Left ventricle myocardium inferior (tissue), 1 donor: ENCODE results near the gene NEURL1B. TPM values are rescaled to one million over a fixed set of nuclear protein-coding genes. Genes with fewer than 3 reads are reported as not detected.

Experiments
- DNase-seq: peaks from one replicate; pipeline ENCODE4 v3.0.0-alpha.2; 2020
- H3K27ac ChIP-seq: fragments of 200-600 bp; replicated peaks from 2 replicates; pipeline ENCODE4 v1.8.0; 2021
- H3K27me3 ChIP-seq: fragments of 200-600 bp; 2 replicates; pipeline ENCODE4 v1.8.0; 2021; ENCODE audit warnings: low read depth
- H3K36me3 ChIP-seq: fragments of 200-600 bp; 2 replicates; pipeline ENCODE4 v1.8.0; 2021
- H3K4me1 ChIP-seq: fragments of 200-600 bp; 2 replicates; pipeline ENCODE4 v1.8.0; 2021
- H3K4me3 ChIP-seq: fragments of 200-600 bp; 2 replicates; pipeline ENCODE4 v1.8.0; 2021; ENCODE audit warnings: mild to moderate bottlenecking, moderate library complexity
- H3K9me3 ChIP-seq: fragments of 200-600 bp; replicated peaks from 2 replicates; pipeline ENCODE4 v1.8.0; 2021
- intact Hi-C: fragments of 100-400 bp; cut with micrococcal nuclease; formaldehyde crosslinking; loops from one replicate; pipeline ENCODE4 v1.11.0; 2022
- total RNA-seq: library from RNA; stranded (reverse); fragmentation: NEBNext Ultra II Directional; extraction: Animal tissue kit (Norgen Biotek cat#: 25700); gene quantifications from one replicate; pipeline ENCODE4 v1.2.1, GENCODE V29; 2021
- TF ChIP-seq, protein P1 (sequence below): fragments of 200-600 bp; IDR thresholded peaks from 2 replicates; pipeline ENCODE4 v1.8.0; 2021; ENCODE audit warnings: antibody characterized with exemption, mild to moderate bottlenecking, borderline replicate concordance
- donor health status: DM: no; HTN: yes; CAD: no; lungs with severe emphysema.

NEURL1B gene
- total RNA-seq, 1 donor from 2014 or later: 24.0 TPM

- Histone ChIP-seq H3K36me3 (no peaks in the 10 kb centered on the region), H3K4me1 (peaks cover 43% of the 10 kb centered on the region), H3K27me3 (no peaks in the 10 kb centered on the region), H3K4me3 (peak overlapping the region; percentile 4), H3K27ac (peak overlapping the region; percentile 94), H3K9me3 (no peaks in the 10 kb centered on the region)
- DNase-seq: peak; percentile 84
- TF ChIP-seq, protein P1, sequence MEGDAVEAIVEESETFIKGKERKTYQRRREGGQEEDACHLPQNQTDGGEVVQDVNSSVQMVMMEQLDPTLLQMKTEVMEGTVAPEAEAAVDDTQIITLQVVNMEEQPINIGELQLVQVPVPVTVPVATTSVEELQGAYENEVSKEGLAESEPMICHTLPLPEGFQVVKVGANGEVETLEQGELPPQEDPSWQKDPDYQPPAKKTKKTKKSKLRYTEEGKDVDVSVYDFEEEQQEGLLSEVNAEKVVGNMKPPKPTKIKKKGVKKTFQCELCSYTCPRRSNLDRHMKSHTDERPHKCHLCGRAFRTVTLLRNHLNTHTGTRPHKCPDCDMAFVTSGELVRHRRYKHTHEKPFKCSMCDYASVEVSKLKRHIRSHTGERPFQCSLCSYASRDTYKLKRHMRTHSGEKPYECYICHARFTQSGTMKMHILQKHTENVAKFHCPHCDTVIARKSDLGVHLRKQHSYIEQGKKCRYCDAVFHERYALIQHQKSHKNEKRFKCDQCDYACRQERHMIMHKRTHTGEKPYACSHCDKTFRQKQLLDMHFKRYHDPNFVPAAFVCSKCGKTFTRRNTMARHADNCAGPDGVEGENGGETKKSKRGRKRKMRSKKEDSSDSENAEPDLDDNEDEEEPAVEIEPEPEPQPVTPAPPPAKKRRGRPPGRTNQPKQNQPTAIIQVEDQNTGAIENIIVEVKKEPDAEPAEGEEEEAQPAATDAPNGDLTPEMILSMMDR: no peak
- intact Hi-C loops: no loop called here
Measured at GRCh38 chr5:172733131-172733973, 92.3 kb downstream of the NEURL1B start.

- H3K4me1 ChIP-seq: peaks cover 43% of the 10 kb centered on the region
- DNase-seq: no peak
- TF ChIP-seq, protein P1: no peak
- intact Hi-C loops: no loop called here
- no peaks in the 10 kb centered on the region for H3K27me3 ChIP-seq
- H3K27ac ChIP-seq: peak overlapping the region; percentile 94
- H3K9me3 ChIP-seq: no peaks in the 10 kb centered on the region
- peak overlapping the region; percentile 4 for H3K4me3 ChIP-seq
- no peaks in the 10 kb centered on the region for H3K36me3 ChIP-seq
Measured at GRCh38 chr5:172733974-172734346, 92.9 kb downstream of the NEURL1B start.

DNA sequence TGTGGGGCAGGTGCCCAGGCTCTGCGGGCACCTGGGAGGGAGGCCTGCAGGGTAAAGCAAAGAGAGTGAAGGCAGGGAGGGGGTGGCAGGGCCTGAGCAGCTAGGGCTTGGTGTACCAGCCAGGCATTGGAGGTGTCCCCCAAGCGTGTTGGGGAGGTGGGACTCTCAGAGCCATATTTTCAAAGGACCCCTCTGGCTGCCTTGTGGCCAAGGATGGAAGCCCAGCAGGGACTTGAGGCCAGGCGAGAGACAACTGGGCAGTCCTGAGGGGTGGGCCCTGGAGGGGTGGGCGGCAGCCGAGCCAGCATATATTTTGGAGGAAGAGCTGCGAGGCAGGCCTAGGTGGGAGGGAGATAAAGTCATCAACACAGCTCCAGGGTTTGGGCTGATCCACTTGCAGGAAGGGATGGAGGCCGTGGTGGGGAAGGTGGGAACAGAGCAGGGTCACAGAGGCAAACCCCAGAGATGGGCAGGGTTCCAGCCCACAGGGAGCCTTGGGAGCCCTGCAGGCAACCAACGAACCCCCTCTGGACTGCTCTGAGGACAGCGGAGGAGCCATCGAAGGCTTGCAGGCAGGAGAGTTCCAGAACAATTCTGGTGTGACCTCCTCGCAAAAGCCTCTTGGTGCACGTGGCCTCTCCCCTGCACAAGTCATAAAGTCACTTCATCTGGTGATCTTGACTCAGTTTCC is 94.2 kb downstream of the NEURL1B start:
- H3K4me1 ChIP-seq: peaks cover 44% of the 10 kb centered on the region
- H3K27ac ChIP-seq: peak overlapping the region; percentile 94
- no peaks in the 10 kb centered on the region for H3K9me3 ChIP-seq
- no peak for DNase-seq
- TF ChIP-seq, protein P1: no peak
- H3K27me3 ChIP-seq: no peaks in the 10 kb centered on the region
- H3K36me3 ChIP-seq: no peaks in the 10 kb centered on the region
- no peak overlapping the region for H3K4me3 ChIP-seq
- intact Hi-C loops: no loop called here

DNA sequence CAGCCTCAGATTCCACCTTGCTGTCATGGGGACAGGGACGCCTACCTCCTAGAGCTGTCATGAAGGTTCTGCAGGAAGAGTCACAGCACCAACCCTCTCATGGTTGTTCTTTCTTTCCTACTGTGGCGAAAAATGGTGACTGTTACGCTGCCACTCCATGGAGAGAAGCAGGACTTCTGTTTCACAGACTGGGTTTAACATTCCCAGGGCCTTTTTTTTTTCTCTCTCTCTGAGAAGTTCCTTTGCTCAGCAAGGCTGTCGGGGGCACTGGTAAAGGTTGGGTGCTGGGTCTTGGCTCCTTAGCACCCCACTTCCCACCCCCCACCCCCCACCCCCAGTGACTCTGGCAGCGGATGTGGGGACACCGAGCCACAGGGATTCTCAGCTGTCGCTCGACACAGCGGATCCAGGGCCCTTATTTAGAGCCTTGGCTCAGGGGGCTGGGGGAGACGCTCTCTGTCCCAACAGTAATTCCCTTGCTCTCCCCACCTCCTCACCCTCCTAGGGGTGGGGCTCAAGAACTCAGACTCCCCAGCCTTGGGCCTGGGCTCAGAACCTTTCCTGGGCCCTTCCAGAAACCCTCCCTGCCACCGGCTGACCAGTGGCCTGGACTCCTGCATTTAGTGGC is 95.6 kb downstream of the NEURL1B start:
- peaks cover 52% of the 10 kb centered on the region for H3K4me1 ChIP-seq

DNA sequence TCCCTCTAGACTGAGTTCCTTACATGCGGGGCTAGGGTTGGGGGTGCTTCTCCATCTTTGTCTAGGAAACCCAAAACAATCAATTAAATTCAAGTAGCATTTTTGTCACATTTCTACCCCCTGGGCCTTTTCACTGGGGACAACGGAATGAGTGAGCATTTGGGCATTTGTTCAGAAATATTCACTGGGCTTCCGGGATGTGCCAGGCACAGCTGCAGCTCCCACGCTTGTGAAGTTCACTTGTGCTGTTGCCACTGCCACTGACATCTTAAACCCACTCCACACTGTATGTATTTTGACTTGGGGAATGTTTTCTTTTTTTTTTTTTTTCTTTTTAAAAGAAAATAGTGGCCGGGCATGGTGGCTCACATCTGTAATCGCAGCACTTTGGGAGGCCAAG is 98.3 kb downstream of the NEURL1B start:
- H3K9me3 ChIP-seq: no peaks in the 10 kb centered on the region
- DNase-seq: no peak
- TF ChIP-seq, protein P1: no peak
- peaks cover 44% of the 10 kb centered on the region for H3K4me1 ChIP-seq
- no peak overlapping the region for H3K27ac ChIP-seq
- H3K4me3 ChIP-seq: no peak overlapping the region
- intact Hi-C loops: no loop called here
- no peaks in the 10 kb centered on the region for H3K27me3 ChIP-seq
- no peaks in the 10 kb centered on the region for H3K36me3 ChIP-seq

More for the DNA sequence above, 95.6 kb downstream of the NEURL1B start:
- Histone ChIP-seq H3K27me3 (no peaks in the 10 kb centered on the region), H3K36me3 (no peaks in the 10 kb centered on the region), H3K4me3 (no peak overlapping the region), H3K27ac (no peak overlapping the region), H3K9me3 (no peaks in the 10 kb centered on the region)
- TF ChIP-seq, protein P1: no peak
- intact Hi-C loops: no loop called here
- no peak for DNase-seq
